HUES6 (cell line): Measurements from ENCODE around the gene BORCS8.

ENCODE experiments used
- H3K27ac ChIP-seq: 2 replicates; pipeline ENCODE4 v1.7.0; 2013; ENCODE audit warnings: low read depth, mild to moderate bottlenecking, low read length, inconsistent platforms
- H3K27me3 ChIP-seq: 2 replicates; pipeline ENCODE4 v1.6.1; 2013; ENCODE audit warnings: low read length; ENCODE audit not compliant: control insufficient read depth, insufficient read depth
- H3K36me3 ChIP-seq: 2 replicates; pipeline ENCODE4 v1.6.1; 2013; ENCODE audit warnings: low read length; ENCODE audit not compliant: control insufficient read depth, insufficient read depth
- H3K4me1 ChIP-seq: 2 replicates; pipeline ENCODE4 v1.6.1; 2013; ENCODE audit warnings: low read length; ENCODE audit not compliant: control insufficient read depth, insufficient read depth
- H3K4me3 ChIP-seq: 2 replicates; pipeline ENCODE4 v1.5.1; 2013; ENCODE audit warnings: low read depth, low read length
- H3K9ac ChIP-seq: one replicate; pipeline ENCODE4 v1.6.1; 2013; ENCODE audit warnings: mild to moderate bottlenecking, low read length
- H3K9me3 ChIP-seq: 2 replicates; pipeline ENCODE4 v1.6.1; 2013; ENCODE audit warnings: low read depth, low read length; ENCODE audit not compliant: control insufficient read depth, insufficient read depth

BORCS8 gene

GRCh38 chr19:19203012-19203856 is 11.3 kb upstream of the BORCS8 start, which contains the start of gene NR2C2AP:
NR2C2AP (minus strand) TSS chr19:19203414; CDS start chr19:19203060, 354 bp downstream.
- Histone ChIP-seq H3K4me1 (peaks cover 4% of the 10 kb centered on the region; the same call in 1 of the 2 replicates), H3K4me3 (peak within 1 kb of the TSS; percentile 82), H3K27me3 (peaks cover 44% of the 10 kb centered on the region), H3K36me3 (peaks cover 31% of the 10 kb centered on the region), H3K27ac (no peak within 1 kb of the TSS), H3K9ac (peak within 1 kb of the TSS; percentile 85), H3K9me3 (no peaks in the 10 kb centered on the region)

GRCh38 chr19:19202707-19203011 is 10.7 kb upstream of the BORCS8 start:
- no peaks in the 10 kb centered on the region for H3K9me3 ChIP-seq
- H3K4me1 ChIP-seq, result peaks cover 4% of the 10 kb centered on the region; the same call in 1 of the 2 replicates
- peak overlapping the region; percentile 85 for H3K9ac ChIP-seq
- peaks cover 35% of the 10 kb centered on the region for H3K36me3 ChIP-seq
- peaks cover 39% of the 10 kb centered on the region for H3K27me3 ChIP-seq
- peak overlapping the region; percentile 82 for H3K4me3 ChIP-seq
- no peak overlapping the region for H3K27ac ChIP-seq

- Histone ChIP-seq H3K36me3 (peaks cover 39% of the 10 kb centered on the region), H3K9me3 (no peaks in the 10 kb centered on the region), H3K9ac (peak overlapping the region; percentile 85), H3K4me1 (peaks cover 4% of the 10 kb centered on the region; the same call in 1 of the 2 replicates), H3K27me3 (peaks cover 32% of the 10 kb centered on the region), H3K4me3 (peak overlapping the region; percentile 82), H3K27ac (no peak overlapping the region)
Observed at GRCh38 chr19:19201697-19202630, 10.0 kb upstream of the BORCS8 start.

GRCh38 chr19:19193926-19194325 is 2.0 kb upstream of the BORCS8 start:
- H3K4me3 ChIP-seq, result no peak overlapping the region
- no peak overlapping the region for H3K27ac ChIP-seq

GRCh38 chr19:19192910-19193423 is 1.0 kb upstream of the BORCS8 start:
- Histone ChIP-seq H3K36me3 (peaks cover 9% of the 10 kb centered on the region), H3K27ac (no peak overlapping the region), H3K27me3 (no peaks in the 10 kb centered on the region), H3K9ac (peak overlapping the region; percentile 84), H3K4me3 (peak overlapping the region; percentile 92), H3K9me3 (no peaks in the 10 kb centered on the region), H3K4me1 (0 out of 2 replicates have a peak, but pooled peaks cover 3% of the 10 kb centered on the region)

More at GRCh38 chr19:19193926-19194325, 2.0 kb upstream of the BORCS8 start:
- 0 out of 2 replicates have a peak, but pooled peaks cover 3% of the 10 kb centered on the region for H3K4me1 ChIP-seq
- no peaks in the 10 kb centered on the region for H3K27me3 ChIP-seq
- no peaks in the 10 kb centered on the region for H3K9me3 ChIP-seq
- no peak overlapping the region for H3K9ac ChIP-seq
- H3K36me3 ChIP-seq, result peaks cover 18% of the 10 kb centered on the region

- Histone ChIP-seq H3K9ac (peak overlapping the region; percentile 91), H3K9me3 (no peaks in the 10 kb centered on the region), H3K4me3 (peak overlapping the region; percentile 92), H3K27ac (peak overlapping the region; percentile 92), H3K36me3 (peaks cover under 1% of the 10 kb centered on the region; the same call in 1 of the 2 replicates), H3K27me3 (no peaks in the 10 kb centered on the region), H3K4me1 (0 out of 2 replicates have a peak, but pooled peaks cover 3% of the 10 kb centered on the region)
Observed at GRCh38 chr19:19191768-19192077, 229 bp downstream of the BORCS8 start.

GRCh38 chr19:19186742-19187141 is 5.2 kb downstream of the BORCS8 start:
- Histone ChIP-seq H3K4me1 (0 out of 2 replicates have a peak, but pooled peaks cover 3% of the 10 kb centered on the region), H3K27ac (no peak overlapping the region)

GRCh38 chr19:19185853-19186740 is 5.9 kb downstream of the BORCS8 start:
- Histone ChIP-seq H3K4me3 (no peak overlapping the region), H3K4me1 (0 out of 2 replicates have a peak, but pooled peaks cover 2% of the 10 kb centered on the region), H3K27ac (no peak overlapping the region), H3K36me3 (peaks cover 15% of the 10 kb centered on the region), H3K9ac (no peak overlapping the region), H3K9me3 (no peaks in the 10 kb centered on the region), H3K27me3 (no peaks in the 10 kb centered on the region)

More at GRCh38 chr19:19186742-19187141, 5.2 kb downstream of the BORCS8 start:
- Histone ChIP-seq H3K9me3 (no peaks in the 10 kb centered on the region), H3K4me3 (no peak overlapping the region), H3K36me3 (peaks cover 11% of the 10 kb centered on the region), H3K27me3 (no peaks in the 10 kb centered on the region), H3K9ac (no peak overlapping the region)

- Histone ChIP-seq H3K27ac (no peak overlapping the region), H3K36me3 (peaks cover 31% of the 10 kb centered on the region), H3K4me3 (no peak overlapping the region)
Observed at GRCh38 chr19:19181488-19181998, 10.4 kb downstream of the BORCS8 start.

More at GRCh38 chr19:19181488-19181998, 10.4 kb downstream of the BORCS8 start:
- no peaks in the 10 kb centered on the region for H3K9me3 ChIP-seq
- no peak overlapping the region for H3K9ac ChIP-seq
- H3K27me3 ChIP-seq, result no peaks in the 10 kb centered on the region
- H3K4me1 ChIP-seq, result no peaks in the 10 kb centered on the region
